ENCODE measurements around the gene ZBTB9.

GRCh38 chr6:33404884-33405283, 49.5 kb upstream of the ZBTB9 start:
- TF ChIP-seq POLR2A (IDR thresholded peaks at IDR 0.05): no peak
- TF ChIP-seq CTCF (IDR thresholded peaks at IDR 0.05): no peak

All from thyroid gland (tissue), 4 donors.